ENCODE data around the gene SUPT3H.

GRCh38 chr6:45118754-45119153 is 259.0 kb downstream of the SUPT3H start:
- TF ChIP-seq RAD21 (IDR thresholded peaks at IDR 0.05) = no peak
- no peak for TF ChIP-seq FOXA1 (IDR thresholded peaks at IDR 0.05)
- no peak for TF ChIP-seq CTCF (IDR thresholded peaks at IDR 0.05; ENCODE audit: low read depth, low read length, missing input control)
- TF ChIP-seq, protein P1, sequence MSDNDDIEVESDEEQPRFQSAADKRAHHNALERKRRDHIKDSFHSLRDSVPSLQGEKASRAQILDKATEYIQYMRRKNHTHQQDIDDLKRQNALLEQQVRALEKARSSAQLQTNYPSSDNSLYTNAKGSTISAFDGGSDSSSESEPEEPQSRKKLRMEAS (IDR thresholded peaks at IDR 0.05) = no peak
- TF ChIP-seq ATF3 (IDR thresholded peaks at IDR 0.05) = no peak
- TF ChIP-seq YY1 (IDR thresholded peaks at IDR 0.05) = no peak
